Stimulated activated CD8-positive, alpha-beta memory T cell treated with anti-CD3 and anti-CD28 coated beads, Interleukin-15, amount 100 ng/mL, for 4 hours (primary cell): ENCODE data around the gene GPR35.

ENCODE experiments used
- DNase-seq, 2 donors: peaks; one replicate each; pipeline ENCODE4 v3.0.0-alpha.2; 2020; ENCODE audit warnings: low read depth in 2 of 2

GPR35 gene

GRCh38 chr2:240639566-240639965 lies 14.3 kb downstream of the GPR35 start:
- DNase-seq, result no peak

- no peak for DNase-seq
Measured at GRCh38 chr2:240640939-240641338, 15.7 kb downstream of the GPR35 start.

- no peak for DNase-seq
Measured at GRCh38 chr2:240642061-240642805, 17.0 kb downstream of the GPR35 start.

- DNase-seq, result no peak
Measured at GRCh38 chr2:240642806-240643092, 17.5 kb downstream of the GPR35 start.

- DNase-seq, result no peak
Measured at GRCh38 chr2:240643093-240643810, 18.0 kb downstream of the GPR35 start.

- DNase-seq, result no peak
Measured at GRCh38 chr2:240643811-240644150, 18.5 kb downstream of the GPR35 start.

- DNase-seq, result no peak
Measured at GRCh38 chr2:240644171-240644651, 18.9 kb downstream of the GPR35 start.

- no peak for DNase-seq
Measured at GRCh38 chr2:240644859-240645301, 19.6 kb downstream of the GPR35 start.

- no peak for DNase-seq
Measured at GRCh38 chr2:240645346-240645745, 20.1 kb downstream of the GPR35 start.

- no peak for DNase-seq
Measured at GRCh38 chr2:240645801-240646175, 20.5 kb downstream of the GPR35 start.

- DNase-seq, result no peak
Measured at GRCh38 chr2:240646176-240646899, 21.1 kb downstream of the GPR35 start.

- DNase-seq, result no peak
Measured at GRCh38 chr2:240646900-240647502, 21.7 kb downstream of the GPR35 start.

GRCh38 chr2:240647503-240648154 lies 22.3 kb downstream of the GPR35 start:
- DNase-seq, result no peak

- DNase-seq, result no peak
Measured at GRCh38 chr2:240648155-240648649, 22.9 kb downstream of the GPR35 start.

- DNase-seq, result no peak
Measured at GRCh38 chr2:240648650-240649275, 23.5 kb downstream of the GPR35 start.

- DNase-seq, result no peak
Measured at GRCh38 chr2:240649331-240649730, 24.1 kb downstream of the GPR35 start.

- DNase-seq, result no peak
Measured at GRCh38 chr2:240650254-240650965, 25.1 kb downstream of the GPR35 start.

- DNase-seq, result no peak
Measured at GRCh38 chr2:240651185-240651584, 25.9 kb downstream of the GPR35 start.

- DNase-seq, result no peak
Measured at GRCh38 chr2:240655931-240656886, 30.9 kb downstream of the GPR35 start.
